NCI-H146 (cell line): ENCODE results near the gene SLCO1B1.

Experiments used
- DNase-seq: peaks from one replicate; lab custom pipeline; 2025; lab: John Stamatoyannopoulos, UW

The SLCO1B1 gene

GRCh38 chr12:21221778-21222177 lies 90.8 kb downstream of the SLCO1B1 start:
- no peak for DNase-seq

- no peak for DNase-seq
Measured at GRCh38 chr12:21223930-21224329, 92.9 kb downstream of the SLCO1B1 start.

GRCh38 chr12:21234395-21234794 lies 103.4 kb downstream of the SLCO1B1 start:
- no peak for DNase-seq

GRCh38 chr12:21239866-21240265 lies 108.9 kb downstream of the SLCO1B1 start:
- no peak for DNase-seq

GRCh38 chr12:21248679-21249078 lies 117.7 kb downstream of the SLCO1B1 start:
- DNase-seq = peak; percentile 11

- no peak for DNase-seq
Measured at GRCh38 chr12:21252070-21252469, 121.1 kb downstream of the SLCO1B1 start.

- DNase-seq = no peak
Measured at GRCh38 chr12:21257172-21257571, 126.2 kb downstream of the SLCO1B1 start.

- no peak for DNase-seq
Measured at GRCh38 chr12:21264232-21264631, 133.2 kb downstream of the SLCO1B1 start.

- DNase-seq = no peak
Measured at GRCh38 chr12:21265932-21266331, 134.9 kb downstream of the SLCO1B1 start.

GRCh38 chr12:21276826-21277225 lies 145.8 kb downstream of the SLCO1B1 start:
- DNase-seq = no peak
